ENCODE data around the gene GRIN1.

The GRIN1 gene

DNA sequence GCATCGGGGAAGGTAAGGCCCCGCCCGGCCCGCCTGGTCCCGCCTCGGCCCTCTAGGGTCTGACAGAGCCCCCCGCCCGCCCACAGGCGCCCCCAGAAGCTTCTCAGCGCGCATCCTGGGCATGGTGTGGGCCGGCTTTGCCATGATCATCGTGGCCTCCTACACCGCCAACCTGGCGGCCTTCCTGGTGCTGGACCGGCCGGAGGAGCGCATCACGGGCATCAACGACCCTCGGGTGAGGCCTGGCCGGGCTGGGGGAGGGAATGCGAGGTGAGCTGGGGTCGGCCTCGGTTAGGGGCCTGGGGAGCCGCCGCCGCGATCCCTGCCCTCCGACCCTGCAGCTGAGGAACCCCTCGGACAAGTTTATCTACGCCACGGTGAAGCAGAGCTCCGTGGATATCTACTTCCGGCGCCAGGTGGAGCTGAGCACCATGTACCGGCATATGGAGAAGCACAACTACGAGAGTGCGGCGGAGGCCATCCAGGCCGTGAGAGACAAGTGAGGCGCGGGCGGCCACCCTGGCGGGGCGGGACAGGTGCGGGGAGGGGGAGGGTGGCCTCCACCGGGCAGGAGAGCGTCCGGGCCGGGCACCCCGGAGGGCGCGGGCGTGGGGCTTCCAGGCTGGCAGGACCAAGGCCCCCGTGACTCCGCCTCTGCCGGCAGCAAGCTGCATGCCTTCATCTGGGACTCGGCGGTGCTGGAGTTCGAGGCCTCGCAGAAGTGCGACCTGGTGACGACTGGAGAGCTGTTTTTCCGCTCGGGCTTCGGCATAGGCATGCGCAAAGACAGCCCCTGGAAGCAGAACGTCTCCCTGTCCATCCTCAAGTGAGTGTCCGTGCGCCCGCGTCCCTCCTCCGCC is 23.8 kb downstream of the GRIN1 start:
- TF ChIP-seq, protein P1, sequence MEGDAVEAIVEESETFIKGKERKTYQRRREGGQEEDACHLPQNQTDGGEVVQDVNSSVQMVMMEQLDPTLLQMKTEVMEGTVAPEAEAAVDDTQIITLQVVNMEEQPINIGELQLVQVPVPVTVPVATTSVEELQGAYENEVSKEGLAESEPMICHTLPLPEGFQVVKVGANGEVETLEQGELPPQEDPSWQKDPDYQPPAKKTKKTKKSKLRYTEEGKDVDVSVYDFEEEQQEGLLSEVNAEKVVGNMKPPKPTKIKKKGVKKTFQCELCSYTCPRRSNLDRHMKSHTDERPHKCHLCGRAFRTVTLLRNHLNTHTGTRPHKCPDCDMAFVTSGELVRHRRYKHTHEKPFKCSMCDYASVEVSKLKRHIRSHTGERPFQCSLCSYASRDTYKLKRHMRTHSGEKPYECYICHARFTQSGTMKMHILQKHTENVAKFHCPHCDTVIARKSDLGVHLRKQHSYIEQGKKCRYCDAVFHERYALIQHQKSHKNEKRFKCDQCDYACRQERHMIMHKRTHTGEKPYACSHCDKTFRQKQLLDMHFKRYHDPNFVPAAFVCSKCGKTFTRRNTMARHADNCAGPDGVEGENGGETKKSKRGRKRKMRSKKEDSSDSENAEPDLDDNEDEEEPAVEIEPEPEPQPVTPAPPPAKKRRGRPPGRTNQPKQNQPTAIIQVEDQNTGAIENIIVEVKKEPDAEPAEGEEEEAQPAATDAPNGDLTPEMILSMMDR (IDR thresholded peaks at IDR 0.05; ENCODE audit: borderline replicate concordance, control extremely low read depth, extremely low read depth, insufficient read depth, missing control alignments) = no peak
- in situ Hi-C loops (cut with MboI; ENCODE audit: low sequenced_read_pairs, unreplicated experiment) = no loop called here
- no peak for DNase-seq (ENCODE audit: low spot score)

DNA sequence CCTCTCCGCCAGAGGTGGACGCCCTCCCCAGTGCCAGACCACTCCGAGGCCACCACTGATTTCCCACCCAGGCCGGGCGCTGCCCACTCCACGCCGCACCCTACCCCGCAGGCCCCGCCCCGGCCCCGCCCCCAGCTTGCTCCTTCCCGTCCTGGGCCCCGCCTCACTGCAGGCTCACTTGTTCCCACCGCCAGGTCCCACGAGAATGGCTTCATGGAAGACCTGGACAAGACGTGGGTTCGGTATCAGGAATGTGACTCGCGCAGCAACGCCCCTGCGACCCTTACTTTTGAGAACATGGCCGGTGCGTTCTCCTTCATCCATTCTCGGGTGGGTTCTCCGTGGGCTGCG is 24.4 kb downstream of the GRIN1 start:
- in situ Hi-C loops (cut with MboI; ENCODE audit: low sequenced_read_pairs, unreplicated experiment) = no loop called here
- TF ChIP-seq, protein P1 (IDR thresholded peaks at IDR 0.05; ENCODE audit: borderline replicate concordance, control extremely low read depth, extremely low read depth, insufficient read depth, missing control alignments) = no peak
- DNase-seq (ENCODE audit: low spot score) = no peak

DNA sequence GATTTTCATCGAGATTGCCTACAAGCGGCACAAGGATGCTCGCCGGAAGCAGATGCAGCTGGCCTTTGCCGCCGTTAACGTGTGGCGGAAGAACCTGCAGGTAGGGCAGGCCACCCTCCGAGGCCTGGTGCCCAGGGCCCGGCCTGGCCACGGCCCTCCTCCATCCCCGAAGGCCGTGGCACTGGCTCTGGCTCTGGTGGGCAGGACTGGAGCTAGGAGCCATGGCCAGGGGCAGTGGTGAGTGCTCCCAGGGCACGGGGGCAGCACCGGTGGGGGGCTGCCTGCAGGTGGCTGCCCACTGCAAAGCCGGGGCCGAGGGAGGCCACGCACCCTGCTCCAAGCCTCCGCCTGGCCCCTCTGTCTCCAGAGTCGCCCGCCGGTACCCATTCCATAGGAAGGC is 24.9 kb downstream of the GRIN1 start:
- no peak for DNase-seq (ENCODE audit: low spot score)
- TF ChIP-seq, protein P1 (IDR thresholded peaks at IDR 0.05; ENCODE audit: borderline replicate concordance, control extremely low read depth, extremely low read depth, insufficient read depth, missing control alignments) = no peak
- in situ Hi-C loops (cut with MboI; ENCODE audit: low sequenced_read_pairs, unreplicated experiment) = no loop called here

DNA sequence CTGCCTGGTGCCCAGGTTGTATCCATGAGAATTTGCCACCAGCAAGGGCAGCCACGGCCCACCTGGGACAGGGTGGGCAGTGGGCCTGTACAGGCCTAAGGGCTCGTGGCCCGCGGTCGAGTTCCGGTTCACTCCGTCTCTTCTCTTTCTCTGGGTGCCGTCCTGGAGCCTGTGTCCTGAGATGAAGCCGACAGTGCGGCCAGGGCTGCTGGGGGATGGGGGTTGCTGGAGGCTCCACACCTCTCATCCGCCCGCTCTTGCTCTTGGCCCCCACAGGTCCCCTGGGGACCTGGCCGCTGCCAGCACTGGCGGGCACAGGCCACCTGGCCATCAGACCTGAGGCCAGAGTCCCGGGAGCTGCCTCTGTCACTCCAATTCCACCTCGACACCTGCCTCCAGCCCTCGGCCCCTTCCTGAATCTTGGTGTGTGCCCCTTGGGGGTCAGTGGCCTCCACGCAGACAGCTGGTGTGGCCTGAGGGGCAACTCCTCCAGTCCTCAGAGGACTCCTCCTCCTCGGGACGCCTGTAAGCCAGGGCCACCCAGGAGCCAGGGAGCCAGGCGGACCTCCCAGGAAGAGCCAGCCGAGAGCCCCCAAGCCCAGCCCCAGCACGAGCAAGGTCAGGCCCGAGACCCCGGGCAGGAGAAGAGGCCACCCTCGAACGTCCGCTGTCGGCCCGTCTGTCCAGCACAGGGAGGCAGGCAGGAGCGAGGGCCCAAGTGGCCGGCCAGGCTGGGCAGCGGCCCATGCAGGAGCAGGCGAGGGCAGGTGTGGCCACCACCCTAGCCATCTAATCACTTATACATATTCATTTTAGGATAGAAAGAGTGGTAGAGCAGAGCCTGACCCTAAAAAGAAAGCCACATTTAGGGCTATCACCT is 25.7 kb downstream of the GRIN1 start:
- DNase-seq (ENCODE audit: low spot score) = no peak
- TF ChIP-seq, protein P1 (IDR thresholded peaks at IDR 0.05; ENCODE audit: borderline replicate concordance, control extremely low read depth, extremely low read depth, insufficient read depth, missing control alignments) = no peak
- in situ Hi-C loops (cut with MboI; ENCODE audit: low sequenced_read_pairs, unreplicated experiment) = no loop called here

DNA sequence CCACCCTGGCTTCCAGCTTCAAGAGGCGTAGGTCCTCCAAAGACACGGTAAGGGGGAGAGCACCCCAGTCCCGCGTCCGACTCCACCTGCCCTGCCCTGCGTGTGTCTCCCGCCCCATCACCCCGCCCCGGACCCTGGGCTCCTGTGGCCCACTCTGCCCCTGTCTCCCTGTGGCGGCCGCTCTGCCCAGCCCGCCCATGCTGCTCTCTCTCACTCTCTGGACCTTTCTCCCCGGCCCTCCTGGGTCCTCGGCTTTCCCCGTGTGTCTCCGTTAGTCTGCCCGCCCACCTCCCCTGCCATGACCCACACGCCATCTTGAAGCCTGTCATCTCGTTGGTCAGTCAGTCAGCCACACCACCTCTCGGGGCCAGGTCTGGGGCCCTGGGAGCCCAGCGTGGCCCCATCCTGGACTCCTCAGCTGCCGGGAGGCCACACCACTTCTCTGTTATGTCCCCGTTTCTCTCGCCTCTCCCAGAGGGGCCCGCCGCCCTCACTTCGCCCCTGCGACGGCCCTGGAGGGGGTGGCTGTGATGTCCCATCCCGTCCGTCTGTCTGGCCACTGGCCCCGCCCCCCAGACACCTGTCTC is 26.4 kb downstream of the GRIN1 start:
- in situ Hi-C loops (cut with MboI; ENCODE audit: low sequenced_read_pairs, unreplicated experiment) = no loop called here
- TF ChIP-seq, protein P1 (IDR thresholded peaks at IDR 0.05; ENCODE audit: borderline replicate concordance, control extremely low read depth, extremely low read depth, insufficient read depth, missing control alignments) = no peak

More for the DNA sequence above, 26.4 kb downstream of the GRIN1 start:
- DNase-seq (ENCODE audit: low spot score) = no peak
